ENCODE data around the gene ZBTB7A. TPM values are rescaled to one million over a fixed set of nuclear protein-coding genes. Genes with fewer than 3 reads are reported as not detected.

Gene ZBTB7A
- total and polyA plus RNA-seq, 2 donors (not counting 1 experiment from before 2014, with no cell fraction given) = 4.9 to 17.7 TPM

- H4K20me1 ChIP-seq (ENCODE audit: control insufficient read depth, extremely low read depth, insufficient read depth, low read length) = no peaks in the 10 kb centered on the region
- H3K79me2 ChIP-seq (ENCODE audit: control insufficient read depth, insufficient read depth, low read length) = peaks cover 45% of the 10 kb centered on the region
- peaks cover 30% of the 10 kb centered on the region for H3K4me1 ChIP-seq (ENCODE audit: control insufficient read depth, extremely low read depth, insufficient read depth, low read length)
- no peaks in the 10 kb centered on the region for H3K9me3 ChIP-seq (ENCODE audit: control insufficient read depth, insufficient read depth, low read depth, low read length)
- H3K36me3 ChIP-seq (ENCODE audit: control insufficient read depth, insufficient read depth, low read length) = peaks cover 7% of the 10 kb centered on the region
- peak; percentile 97 to 98 for DNase-seq (ENCODE audit: low read depth in 2 of 2)
- no peaks in the 10 kb centered on the region for H3K27me3 ChIP-seq (ENCODE audit: control insufficient read depth, insufficient read depth, low read length)
- no peak overlapping the region for H3K27ac ChIP-seq (ENCODE audit: insufficient read depth, low read length)
- no peak for TF ChIP-seq EZH2 (IDR thresholded peaks at IDR 0.05; ENCODE audit: low read length, missing control alignments)
- no peak for TF ChIP-seq CTCF (conservative IDR thresholded peaks at IDR 0.05 in 1 of 2, IDR thresholded peaks at IDR 0.05 in 1 of 2; ENCODE audit: low read depth in 1 of 2, low read length in 2 of 2)
- no peak overlapping the region for H3K4me2 ChIP-seq (ENCODE audit: extremely low read depth, insufficient read depth, low read length)
- H3K4me3 ChIP-seq (replicated peaks in 1 of 4; ENCODE audit: control extremely low read depth in 1 of 4, insufficient read depth in 1 of 4, low read depth in 3 of 4, low read length in 4 of 4) = peak overlapping the region in 2 of 4 experiments; percentile 55 to 76
- peak overlapping the region; percentile 85 for H3K9ac ChIP-seq (ENCODE audit: insufficient read depth, low read length)
- no peak overlapping the region for H2AFZ ChIP-seq (ENCODE audit: low read length)
Measured at GRCh38 chr19:4065430-4066175, 1.1 kb downstream of the ZBTB7A start.

GRCh38 chr19:4064496-4065260 lies 2.0 kb downstream of the ZBTB7A start:
- Histone ChIP-seq H2AFZ (ENCODE audit: low read length) (no peak overlapping the region), H4K20me1 (ENCODE audit: control insufficient read depth, extremely low read depth, insufficient read depth, low read length) (no peaks in the 10 kb centered on the region)

More at GRCh38 chr19:4064496-4065260, 2.0 kb downstream of the ZBTB7A start:
- DNase-seq (ENCODE audit: low read depth in 2 of 2) = peak; percentile 32 to 54
- TF ChIP-seq EZH2 (IDR thresholded peaks at IDR 0.05; ENCODE audit: low read length, missing control alignments) = no peak
- no peak for TF ChIP-seq CTCF (conservative IDR thresholded peaks at IDR 0.05 in 1 of 2, IDR thresholded peaks at IDR 0.05 in 1 of 2; ENCODE audit: low read depth in 1 of 2, low read length in 2 of 2)
- H3K4me2 ChIP-seq (ENCODE audit: extremely low read depth, insufficient read depth, low read length) = peak overlapping the region; percentile 99
- peaks cover 7% of the 10 kb centered on the region for H3K36me3 ChIP-seq (ENCODE audit: control insufficient read depth, insufficient read depth, low read length)
- H3K4me1 ChIP-seq (ENCODE audit: control insufficient read depth, extremely low read depth, insufficient read depth, low read length) = peaks cover 36% of the 10 kb centered on the region
- H3K4me3 ChIP-seq (replicated peaks in 1 of 4; ENCODE audit: control extremely low read depth in 1 of 4, insufficient read depth in 1 of 4, low read depth in 3 of 4, low read length in 4 of 4) = peak overlapping the region; percentile 60 to 90 (median 73)
- H3K27me3 ChIP-seq (ENCODE audit: control insufficient read depth, insufficient read depth, low read length) = no peaks in the 10 kb centered on the region
- H3K79me2 ChIP-seq (ENCODE audit: control insufficient read depth, insufficient read depth, low read length) = peaks cover 54% of the 10 kb centered on the region
- H3K9ac ChIP-seq (ENCODE audit: insufficient read depth, low read length) = peak overlapping the region; percentile 85
- no peaks in the 10 kb centered on the region for H3K9me3 ChIP-seq (ENCODE audit: control insufficient read depth, insufficient read depth, low read depth, low read length)
- H3K27ac ChIP-seq (ENCODE audit: insufficient read depth, low read length) = peak overlapping the region; percentile 89

All from fibroblast of lung (primary cell).